HPDE6-E6E7 (cell line): ENCODE results near the gene PTPRT.

ENCODE experiments used
- DNase-seq: peaks from one replicate; pipeline ENCODE4 v3.0.0; 2011; ENCODE audit warnings: missing footprints; ENCODE audit errors: extremely low spot score

PTPRT gene

DNA sequence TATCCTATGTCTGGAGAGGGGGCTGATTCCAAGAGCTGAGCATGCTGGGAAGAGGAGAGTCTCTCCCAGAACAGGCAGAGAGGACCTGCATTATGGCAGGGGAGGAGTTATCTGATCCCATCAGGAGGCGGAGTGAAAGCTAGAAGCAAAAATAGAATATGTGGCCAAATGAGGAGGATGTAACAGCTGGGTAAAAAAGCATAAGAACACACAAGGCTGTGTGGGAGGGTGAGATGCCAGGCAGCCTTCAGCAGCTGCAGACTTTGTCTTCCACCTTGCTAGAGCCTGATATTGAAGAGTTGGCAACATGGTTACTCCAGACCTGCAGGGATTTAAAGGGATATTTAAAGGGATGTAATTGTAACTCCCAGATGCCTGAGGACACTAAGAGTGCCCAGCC, 167.1 kb downstream of the PTPRT start:
- DNase-seq, result no peak

GRCh38 chr20:43022081-43022480, 167.6 kb downstream of the PTPRT start:
- no peak for DNase-seq

- DNase-seq, result no peak
Observed at GRCh38 chr20:43017241-43018030, 172.3 kb downstream of the PTPRT start.

- no peak for DNase-seq
Observed at GRCh38 chr20:43016257-43016656, 173.4 kb downstream of the PTPRT start.

DNA sequence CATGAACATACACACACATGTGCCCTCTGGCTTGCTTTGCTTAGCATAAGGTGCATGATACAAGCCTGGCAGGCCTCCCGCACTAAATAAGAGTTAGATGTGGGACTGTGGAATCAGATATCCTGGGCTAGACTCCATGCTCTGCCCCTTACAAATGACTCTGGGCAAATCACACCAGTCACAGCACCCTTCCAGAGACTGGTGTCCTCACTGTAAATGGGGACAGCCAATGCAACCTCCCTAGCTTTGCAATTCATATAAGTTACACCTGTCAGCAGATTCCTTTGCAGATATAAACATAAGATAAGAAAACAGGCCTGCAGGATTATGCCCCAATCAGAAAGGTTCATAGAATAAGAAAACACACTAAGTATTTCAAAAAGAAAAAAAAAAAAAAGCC, 174.1 kb downstream of the PTPRT start:
- no peak for DNase-seq

GRCh38 chr20:43014206-43014605, 175.5 kb downstream of the PTPRT start:
- DNase-seq, result no peak

- DNase-seq, result no peak
Observed at GRCh38 chr20:43011491-43011890, 178.2 kb downstream of the PTPRT start.

GRCh38 chr20:43009532-43009931, 180.2 kb downstream of the PTPRT start:
- no peak for DNase-seq

DNA sequence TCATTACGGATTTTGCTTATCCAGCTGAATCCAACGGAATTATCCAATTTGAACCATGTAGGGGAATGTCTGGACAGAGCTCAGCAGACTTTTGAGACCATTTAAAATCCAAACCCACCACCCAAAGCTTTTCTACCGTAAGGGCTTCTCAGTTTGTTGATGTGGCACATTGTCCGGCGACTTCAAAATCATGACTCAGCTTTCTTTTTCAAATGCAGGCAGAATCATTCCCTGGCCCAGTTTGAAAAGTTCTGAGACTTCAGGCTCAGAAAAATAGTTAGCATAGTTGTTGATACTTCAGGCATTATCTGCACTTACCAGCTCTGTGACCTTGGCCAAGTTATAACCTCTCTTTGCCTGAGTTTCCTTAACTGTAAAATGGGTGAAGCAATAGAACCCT, 182.2 kb downstream of the PTPRT start:
- no peak for DNase-seq

- DNase-seq, result no peak
Observed at GRCh38 chr20:43006651-43007375, 182.9 kb downstream of the PTPRT start.

GRCh38 chr20:43003318-43003944, 186.3 kb downstream of the PTPRT start:
- no peak for DNase-seq

DNA sequence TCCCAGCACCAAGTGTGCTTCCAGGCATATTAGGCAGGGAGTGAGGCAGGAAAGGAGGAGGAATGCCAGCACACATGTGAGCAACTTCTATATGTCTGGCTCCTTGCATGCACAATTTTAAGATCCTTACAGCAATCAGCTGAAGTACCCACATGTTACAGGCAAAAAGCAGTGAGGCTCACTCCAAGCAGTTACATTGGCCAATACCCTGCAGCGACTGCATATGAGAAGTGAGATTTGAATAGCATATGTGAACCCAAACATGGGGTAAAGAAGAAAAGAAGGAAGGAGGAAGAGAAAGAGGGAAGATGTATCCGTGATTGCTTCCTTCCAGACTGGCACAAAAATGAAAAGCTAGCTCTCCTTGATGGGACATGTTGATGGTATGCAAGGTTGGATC, 193.6 kb downstream of the PTPRT start:
- DNase-seq, result no peak

DNA sequence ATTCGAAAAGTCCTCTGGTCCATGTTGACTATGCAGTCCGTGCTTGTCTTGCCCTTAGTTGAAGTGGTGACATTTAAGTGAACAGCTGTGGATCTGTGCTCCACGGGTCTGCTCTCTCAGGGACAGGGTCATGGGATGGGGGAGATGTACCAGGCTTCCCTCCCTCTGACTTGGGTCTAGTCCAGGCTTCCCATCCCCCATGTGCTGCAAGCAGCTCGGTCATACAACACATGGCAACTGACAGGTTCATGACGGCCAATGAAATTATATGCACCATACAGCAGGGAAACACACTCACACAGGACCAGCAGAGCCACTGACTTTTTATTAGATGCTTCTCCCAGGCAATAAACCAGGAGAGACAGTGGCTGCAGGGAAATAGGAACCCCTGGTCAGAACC, 201.4 kb downstream of the PTPRT start:
- DNase-seq, result no peak

DNA sequence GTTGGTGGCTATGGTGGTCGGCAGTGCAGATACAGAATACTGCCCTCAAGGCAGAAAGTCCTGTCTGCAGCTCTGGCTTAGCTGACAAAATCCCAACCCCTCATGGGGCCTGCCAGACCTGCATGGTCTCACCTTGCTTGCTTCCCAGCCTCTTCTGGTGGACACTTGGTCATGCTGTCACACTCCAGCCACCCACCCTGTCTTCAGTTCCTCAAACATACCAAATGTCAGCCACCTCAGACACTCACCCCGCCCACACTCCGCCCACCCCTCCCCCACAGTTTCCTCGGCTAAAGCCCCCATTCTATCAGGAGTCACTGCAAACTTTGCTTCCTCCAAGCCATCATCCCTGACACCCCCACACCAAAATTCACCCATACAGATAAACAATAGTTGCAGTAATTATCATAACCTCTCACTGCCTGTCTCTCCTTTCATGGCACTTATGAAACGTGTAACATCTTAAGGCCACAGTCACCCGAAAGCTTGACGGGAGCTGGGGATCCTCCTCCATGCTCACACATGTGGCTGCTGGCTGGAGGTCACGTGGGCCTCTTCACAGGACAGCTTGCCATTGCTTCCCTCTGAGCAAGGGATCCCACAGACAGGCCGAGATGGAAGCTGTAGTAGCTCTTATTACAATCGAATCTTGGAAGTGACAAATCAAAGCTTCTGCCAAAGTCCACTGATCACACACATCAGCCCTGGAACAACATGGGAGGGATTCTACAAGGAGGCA, 202.2 kb downstream of the PTPRT start:
- DNase-seq, result no peak

GRCh38 chr20:42986143-42986773, 203.4 kb downstream of the PTPRT start:
- DNase-seq, result no peak

GRCh38 chr20:42985628-42986027, 204.1 kb downstream of the PTPRT start:
- DNase-seq, result no peak

DNA sequence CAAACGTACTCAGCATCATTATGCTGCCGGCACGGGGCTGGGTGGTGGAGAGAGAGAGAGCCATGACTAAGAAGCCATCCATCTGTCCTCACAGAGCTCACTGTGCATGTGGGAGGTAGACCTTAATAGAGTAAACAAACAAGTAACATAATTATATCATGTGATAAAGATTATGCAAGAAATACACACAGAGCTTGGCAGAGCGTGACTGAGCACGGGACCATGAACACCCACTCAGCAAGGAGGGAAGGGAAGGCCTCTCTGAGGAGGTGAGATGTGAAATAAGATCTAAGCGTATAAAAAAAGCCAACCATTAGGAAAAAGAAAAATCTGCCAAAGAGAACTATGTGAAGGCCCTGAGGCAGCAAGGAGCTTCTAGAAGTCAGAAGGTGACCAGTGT, 207.5 kb downstream of the PTPRT start:
- DNase-seq, result no peak

DNA sequence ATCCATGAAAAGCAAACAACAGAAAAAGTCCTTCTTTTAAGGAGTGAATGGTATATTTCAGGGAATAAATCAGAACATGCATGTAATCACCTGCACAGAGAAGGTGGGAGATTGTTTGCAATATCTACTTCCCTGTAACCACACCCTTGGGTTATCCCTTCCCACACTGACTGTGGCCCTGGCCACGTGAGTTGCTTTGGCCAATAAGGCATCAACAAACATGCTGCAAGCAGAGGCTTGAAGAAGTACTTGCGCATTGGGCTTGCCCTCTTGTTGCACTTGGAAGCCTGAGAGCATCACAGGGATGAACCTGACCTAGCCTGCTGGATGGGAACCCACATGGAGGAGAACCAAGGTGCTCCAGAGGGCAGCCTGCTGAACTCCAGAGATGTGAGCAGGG, 208.5 kb downstream of the PTPRT start:
- no peak for DNase-seq

- DNase-seq, result no peak
Observed at GRCh38 chr20:42979720-42980119, 210.0 kb downstream of the PTPRT start.

GRCh38 chr20:42978184-42978974, 211.3 kb downstream of the PTPRT start:
- DNase-seq, result no peak

DNA sequence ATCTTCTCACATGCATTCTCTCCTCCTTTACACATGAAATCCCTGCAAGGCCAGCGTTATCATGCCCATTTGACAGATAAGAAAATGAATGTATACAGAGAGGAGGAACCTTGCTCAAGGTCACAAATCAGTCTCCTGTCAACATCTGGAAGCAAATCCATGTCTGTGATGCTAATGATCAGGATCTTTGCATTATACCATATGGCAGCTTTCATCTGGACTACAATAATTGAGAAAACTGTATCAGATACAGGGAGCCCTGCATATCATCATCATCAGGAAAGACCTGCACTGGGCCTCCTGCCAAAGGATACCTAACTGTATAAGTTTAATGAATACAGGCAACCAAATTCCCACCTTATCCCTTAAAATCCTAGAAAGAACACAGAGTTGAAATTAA, 213.7 kb downstream of the PTPRT start:
- no peak for DNase-seq
